ENCODE measurements around the gene ANKS6. TPM values are rescaled to one million over a fixed set of nuclear protein-coding genes. Genes with fewer than 3 reads are reported as not detected.

Gene ANKS6
- total and polyA plus RNA-seq, 2 of the 4 experiments (the other 2 are of a cell fraction), result 9.0 to 23.6 TPM

DNA sequence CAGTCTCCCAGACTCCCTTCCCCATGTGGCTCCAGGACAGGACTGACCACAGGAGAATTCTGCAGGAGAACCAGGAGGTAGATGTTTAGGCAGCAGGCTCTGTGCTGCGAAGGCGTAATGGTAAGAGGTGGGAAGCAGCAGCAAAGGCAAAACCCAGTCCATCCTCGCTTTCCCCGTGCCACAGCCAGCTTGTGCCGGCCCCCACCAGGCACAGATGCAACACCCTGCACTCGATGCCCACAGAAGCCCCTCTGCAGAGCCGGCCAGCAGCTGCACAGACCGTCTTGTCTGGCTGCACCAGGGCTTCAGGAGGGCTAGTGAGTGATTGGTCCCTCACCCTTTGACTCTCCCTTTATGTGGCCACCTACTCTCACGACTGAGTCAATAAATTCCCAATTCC lies 28.0 kb downstream of the ANKS6 start:
- no peak overlapping the region for H2AK5ac ChIP-seq (ENCODE audit: low read depth, low read length)
- no peak overlapping the region for H3K9ac ChIP-seq (ENCODE audit: low read depth, low read length)
- H2AFZ ChIP-seq (replicated peaks; ENCODE audit: low read length, poor library complexity), result no peak overlapping the region
- no peak overlapping the region for H2BK15ac ChIP-seq (ENCODE audit: low read depth, low read length)
- dilution Hi-C loops (cut with HindIII; ENCODE audit: low sequenced_read_pairs, unreplicated experiment), result no loop called here
- POLR2A ChIA-PET (ENCODE audit: unreplicated experiment), result no interaction called here
- H4K5ac ChIP-seq (ENCODE audit: low read depth, low read length), result no peak overlapping the region
- H3K27me3 ChIP-seq (ENCODE audit: control insufficient read depth, insufficient read depth, low read length), result no peaks in the 10 kb centered on the region
- H2BK20ac ChIP-seq (ENCODE audit: low read depth, low read length), result no peak overlapping the region
- no peak overlapping the region for H4K8ac ChIP-seq (ENCODE audit: low read depth in 2 of 2, low read length in 2 of 2)
- H3K9me3 ChIP-seq (ENCODE audit: control insufficient read depth, insufficient read depth, low read length), result no peaks in the 10 kb centered on the region
- H3K27ac ChIP-seq (ENCODE audit: insufficient read depth, low read length), result no peak overlapping the region
- no peak overlapping the region for H3K18ac ChIP-seq (ENCODE audit: low read depth, low read length)
- no peak overlapping the region for H3K14ac ChIP-seq (replicated peaks; ENCODE audit: low read depth, low read length)
- H3K56ac ChIP-seq (ENCODE audit: extremely low read depth, insufficient read depth, low read length), result no peak overlapping the region
- no peak for TF ChIP-seq CEBPB (IDR thresholded peaks at IDR 0.05; ENCODE audit: low read depth, low read length)
- no peak for TF ChIP-seq RCOR1 (IDR thresholded peaks at IDR 0.05; ENCODE audit: insufficient replicate concordance, low read length)
- TF ChIP-seq, protein P1, sequence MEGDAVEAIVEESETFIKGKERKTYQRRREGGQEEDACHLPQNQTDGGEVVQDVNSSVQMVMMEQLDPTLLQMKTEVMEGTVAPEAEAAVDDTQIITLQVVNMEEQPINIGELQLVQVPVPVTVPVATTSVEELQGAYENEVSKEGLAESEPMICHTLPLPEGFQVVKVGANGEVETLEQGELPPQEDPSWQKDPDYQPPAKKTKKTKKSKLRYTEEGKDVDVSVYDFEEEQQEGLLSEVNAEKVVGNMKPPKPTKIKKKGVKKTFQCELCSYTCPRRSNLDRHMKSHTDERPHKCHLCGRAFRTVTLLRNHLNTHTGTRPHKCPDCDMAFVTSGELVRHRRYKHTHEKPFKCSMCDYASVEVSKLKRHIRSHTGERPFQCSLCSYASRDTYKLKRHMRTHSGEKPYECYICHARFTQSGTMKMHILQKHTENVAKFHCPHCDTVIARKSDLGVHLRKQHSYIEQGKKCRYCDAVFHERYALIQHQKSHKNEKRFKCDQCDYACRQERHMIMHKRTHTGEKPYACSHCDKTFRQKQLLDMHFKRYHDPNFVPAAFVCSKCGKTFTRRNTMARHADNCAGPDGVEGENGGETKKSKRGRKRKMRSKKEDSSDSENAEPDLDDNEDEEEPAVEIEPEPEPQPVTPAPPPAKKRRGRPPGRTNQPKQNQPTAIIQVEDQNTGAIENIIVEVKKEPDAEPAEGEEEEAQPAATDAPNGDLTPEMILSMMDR (conservative IDR thresholded peaks at IDR 0.05; ENCODE audit: low read depth, low read length), result no peak
- TF ChIP-seq BHLHE40 (IDR thresholded peaks at IDR 0.05; ENCODE audit: low read depth, low read length), result no peak
- no peaks in the 10 kb centered on the region for H3K4me1 ChIP-seq (ENCODE audit: control insufficient read depth, insufficient read depth, low read length)
- in situ Hi-C loops (cut with MboI; ENCODE audit: low sequenced_read_pairs), result no loop called here
- no peak overlapping the region for H3K4me3 ChIP-seq (ENCODE audit: insufficient read depth, low read depth, low read length)
- H2BK5ac ChIP-seq (ENCODE audit: low read depth, low read length, poor library complexity, severe bottlenecking), result no peak overlapping the region
- intact Hi-C loops (cut with micrococcal nuclease), result no loop called here
- no peak for DNase-seq
- H3K4ac ChIP-seq (ENCODE audit: low read depth, low read length), result no peak overlapping the region
- no peaks in the 10 kb centered on the region for H3K9me1 ChIP-seq (ENCODE audit: insufficient read depth, low read length)
- H2AK9ac ChIP-seq (replicated peaks; ENCODE audit: low read depth, low read length, poor library complexity), result no peak overlapping the region
- no peak overlapping the region for H2BK120ac ChIP-seq (ENCODE audit: low read depth, low read length)
- 91% methylated on average over 7 of the region's 9 CpGs; no CpG with 5 or more reads in 1 of the 2 experiments for WGBS, 2 experiments (ENCODE audit: extremely low coverage in 2 of 2, insufficient read length in 1 of 2)
- BruUV-seq (replicated peaks), result no TSS peak
- peaks cover 52% of the 10 kb centered on the region for H3K36me3 ChIP-seq (ENCODE audit: control insufficient read depth, insufficient read depth, low read length)
- no peaks in the 10 kb centered on the region for H3K79me1 ChIP-seq (ENCODE audit: low read depth in 1 of 2, low read length in 2 of 2)
- H4K20me1 ChIP-seq (ENCODE audit: insufficient read depth, low read length), result no peaks in the 10 kb centered on the region
- ATAC-seq (ENCODE audit: low read depth), result no peak
- H3K23ac ChIP-seq (ENCODE audit: low read depth, low read length), result no peak overlapping the region
- CTCF ChIA-PET, result interaction anchor here (0.6 kb wide), 1 partner anchor 8 kb away, joined by 4 read pairs; no protein-coding TSS in a partner anchor
- H3K4me2 ChIP-seq (ENCODE audit: low read depth, low read length), result no peak overlapping the region
- H4K91ac ChIP-seq (ENCODE audit: insufficient read depth, low read depth, low read length), result no peak overlapping the region

Measured in IMR-90 (cell line).